NCI-H146 treated with DMSO at 0.1 percent for 48 hours (cell line): ENCODE results near the gene MBLAC1.

Experiments
- DNase-seq: peaks from one replicate; lab custom pipeline; 2025; ENCODE audit not compliant: unreplicated experiment; lab: John Stamatoyannopoulos, UW

MBLAC1 gene

GRCh38 chr7:100126931-100127865, at the start of gene MBLAC1:
Gene MBLAC1 (plus strand): TSS chr7:100126967. CDS start chr7:100127396, 429 bp downstream.
- peak; percentile 75 for DNase-seq

- no peak for DNase-seq
Observed at GRCh38 chr7:100077205-100077604, 49.6 kb upstream of the MBLAC1 start.

GRCh38 chr7:100079024-100079560, 47.7 kb upstream of the MBLAC1 start:
- no peak for DNase-seq

- DNase-seq: peak; percentile 35
Observed at GRCh38 chr7:100080907-100081534, 45.7 kb upstream of the MBLAC1 start.

- peak; percentile 96 for DNase-seq
Observed at GRCh38 chr7:100081535-100082102, 45.1 kb upstream of the MBLAC1 start, which contains the start of gene ZNF3. Gene ZNF3 (minus strand): TSS chr7:100081723. CDS start chr7:100077357, 4,366 bp downstream.

- no peak for DNase-seq
Observed at GRCh38 chr7:100082978-100083377, 43.8 kb upstream of the MBLAC1 start.

GRCh38 chr7:100085515-100085914, 41.3 kb upstream of the MBLAC1 start:
- no peak for DNase-seq

GRCh38 chr7:100087055-100087750, 39.6 kb upstream of the MBLAC1 start:
- no peak for DNase-seq

- DNase-seq: no peak
Observed at GRCh38 chr7:100088095-100088620, 38.6 kb upstream of the MBLAC1 start.

GRCh38 chr7:100088621-100089457, 37.9 kb upstream of the MBLAC1 start, which contains the start of gene COPS6:
Gene COPS6 (plus strand): TSS chr7:100088969. CDS start chr7:100088991, 22 bp downstream.
- peak; percentile 36 for DNase-seq

- DNase-seq: no peak
Observed at GRCh38 chr7:100089458-100090196, 37.1 kb upstream of the MBLAC1 start.

GRCh38 chr7:100090527-100091410, 36.0 kb upstream of the MBLAC1 start:
- DNase-seq: no peak

- DNase-seq: no peak
Observed at GRCh38 chr7:100091411-100092181, 35.2 kb upstream of the MBLAC1 start.

- DNase-seq: no peak
Observed at GRCh38 chr7:100093054-100093453, 33.7 kb upstream of the MBLAC1 start.

GRCh38 chr7:100093498-100093897, 33.3 kb upstream of the MBLAC1 start:
- DNase-seq: no peak

GRCh38 chr7:100093925-100094486, 32.8 kb upstream of the MBLAC1 start:
- no peak for DNase-seq

GRCh38 chr7:100095289-100095688, 31.5 kb upstream of the MBLAC1 start:
- no peak for DNase-seq
